Stimulated activated CD8-positive, alpha-beta memory T cell treated with anti-CD3 and anti-CD28 coated beads, Interleukin-12 subunit alpha, Interleukin-12 subunit beta, amount 100 ng/mL, for 4 hours (primary cell): ENCODE results near the gene ALK.

Experiments
- DNase-seq: peaks from one replicate; pipeline ENCODE4 v3.0.0-alpha.2; 2020; ENCODE audit warnings: low read depth

The ALK gene

DNA sequence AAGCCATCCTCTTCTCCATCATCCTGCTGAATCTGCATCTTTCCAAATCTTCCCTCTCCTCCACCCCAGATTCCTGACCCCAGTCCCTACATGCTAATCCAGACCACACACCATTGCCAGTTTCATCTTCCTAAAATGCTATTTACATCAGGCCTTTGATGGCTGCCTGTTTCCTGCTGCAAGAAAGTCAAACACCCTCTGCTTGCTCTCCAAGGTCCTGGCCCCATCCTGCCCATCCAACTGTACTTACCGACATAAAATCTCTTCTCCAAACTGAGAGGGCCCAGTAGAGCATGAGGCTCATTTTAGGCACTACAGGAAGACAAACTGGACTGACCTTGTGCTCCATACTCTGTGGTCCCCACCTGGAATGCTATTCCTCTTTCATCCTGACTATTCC, 19.0 kb downstream of the ALK start:
- DNase-seq: no peak

DNA sequence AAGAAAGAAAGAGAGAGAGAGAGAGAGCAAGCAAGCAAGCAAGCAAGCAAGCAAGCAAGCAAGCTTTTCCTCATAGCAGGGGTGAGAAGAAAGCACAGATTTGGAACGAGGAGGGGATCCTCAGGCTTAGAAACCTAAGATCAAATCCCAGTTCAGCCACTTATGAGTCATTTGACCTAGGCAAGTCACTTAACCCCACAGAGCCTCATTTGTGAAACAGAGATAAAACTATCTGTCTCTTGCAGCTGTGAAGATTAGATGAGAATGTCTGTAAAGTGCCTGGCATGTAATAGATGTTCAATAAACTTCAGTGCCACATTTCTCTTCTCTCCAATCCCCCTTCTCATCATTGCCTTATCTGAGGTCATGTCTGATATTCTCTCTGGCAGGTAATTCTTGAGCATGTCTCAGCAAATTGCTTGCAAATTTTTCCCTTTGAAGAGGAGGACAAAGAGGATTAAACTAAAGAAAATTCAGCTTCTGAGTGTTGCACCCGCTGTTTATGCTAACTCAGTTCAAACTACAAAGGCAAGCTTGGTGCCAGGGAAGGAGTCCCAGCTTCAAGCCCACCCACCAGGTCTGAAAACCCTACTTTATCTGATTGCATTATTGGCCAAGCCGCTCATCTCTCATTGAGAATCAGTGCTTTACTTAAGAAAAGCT, 20.3 kb downstream of the ALK start:
- DNase-seq: no peak

DNA sequence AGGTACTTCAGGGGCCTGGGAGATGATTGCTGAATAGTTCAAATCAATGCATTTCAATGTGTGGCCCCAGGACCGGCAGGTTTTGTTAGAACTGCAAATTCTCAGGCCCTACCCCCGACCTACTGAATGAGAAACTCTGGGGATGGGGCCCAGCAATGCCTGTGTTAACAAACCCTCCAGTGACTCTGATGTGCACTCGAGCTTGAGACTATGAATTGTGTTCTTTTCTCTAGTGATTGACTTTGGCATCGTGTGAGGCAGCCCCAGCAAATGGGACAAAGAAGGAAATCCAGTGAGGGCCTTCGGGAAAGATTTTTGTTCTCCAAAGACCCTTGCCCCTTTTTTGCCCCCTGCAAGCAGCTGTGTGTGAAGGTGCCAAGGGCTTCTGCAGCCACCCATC, 22.4 kb downstream of the ALK start:
- DNase-seq: no peak

DNA sequence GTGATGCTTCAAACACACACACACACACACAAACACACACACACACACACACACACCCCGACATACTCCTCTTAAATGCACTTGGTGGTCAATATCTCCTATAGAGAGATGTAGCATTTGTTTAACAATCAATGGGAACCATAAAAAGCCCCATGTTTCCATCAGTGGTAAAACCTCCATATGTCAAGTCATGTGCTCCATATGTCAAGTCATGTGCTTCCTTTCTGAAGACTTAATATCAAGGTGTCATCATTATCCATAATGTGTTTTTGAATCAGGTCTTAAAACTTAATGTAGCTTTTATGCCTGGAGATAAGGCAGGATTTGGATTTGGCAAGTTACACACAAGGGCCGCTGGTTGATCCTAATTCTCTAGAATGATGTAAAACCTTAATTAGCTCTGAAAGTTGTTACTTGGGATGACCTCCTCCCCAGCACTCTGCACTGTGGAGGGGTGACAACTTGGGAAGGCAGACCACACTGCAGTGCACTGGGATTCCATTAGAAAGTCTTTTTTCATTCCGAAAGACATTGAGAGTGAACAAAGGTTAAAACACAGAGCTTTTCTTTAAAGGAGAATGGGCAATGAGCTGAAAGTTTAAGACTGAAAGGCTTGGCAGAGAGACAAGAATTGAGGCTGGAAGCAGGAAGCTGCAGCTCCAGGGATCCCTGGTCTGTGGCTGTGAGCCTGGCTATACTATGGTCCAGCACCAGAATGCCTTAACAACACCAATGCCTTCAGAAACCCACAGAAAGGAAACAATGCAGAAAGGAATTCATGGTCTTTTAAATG, 26.4 kb downstream of the ALK start:
- DNase-seq: no peak

DNA sequence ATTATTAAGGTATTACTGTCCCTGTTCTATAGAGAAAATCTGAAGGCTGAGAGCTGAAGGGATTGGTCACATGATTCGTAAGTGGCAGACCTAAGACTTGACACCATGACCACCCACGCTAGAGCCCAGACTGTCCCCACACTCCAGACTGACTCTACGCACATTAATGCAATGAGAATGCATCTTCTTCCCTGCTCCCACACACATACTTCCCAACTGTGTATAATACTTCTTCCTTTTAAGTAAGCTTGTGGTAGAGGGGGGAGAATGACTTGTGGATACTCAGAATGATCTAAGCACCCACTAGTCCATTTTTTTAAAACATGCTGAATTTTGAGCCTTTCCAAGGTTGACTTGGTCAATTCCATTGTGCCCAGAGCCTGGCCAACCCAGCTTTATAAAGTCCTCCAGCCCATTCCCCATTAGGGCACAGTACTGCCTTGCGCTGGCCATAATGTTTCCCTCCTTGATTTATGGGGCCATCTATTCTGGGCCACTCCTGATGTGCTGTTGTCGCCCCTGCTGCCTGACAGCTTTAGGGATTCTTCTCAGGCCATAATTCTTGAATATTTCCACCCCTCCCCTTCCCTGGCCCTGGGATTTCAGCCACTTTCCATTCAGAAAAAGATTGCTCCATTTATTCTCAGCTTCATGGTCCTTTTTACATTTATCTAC, 28.7 kb downstream of the ALK start:
- DNase-seq: no peak

DNA sequence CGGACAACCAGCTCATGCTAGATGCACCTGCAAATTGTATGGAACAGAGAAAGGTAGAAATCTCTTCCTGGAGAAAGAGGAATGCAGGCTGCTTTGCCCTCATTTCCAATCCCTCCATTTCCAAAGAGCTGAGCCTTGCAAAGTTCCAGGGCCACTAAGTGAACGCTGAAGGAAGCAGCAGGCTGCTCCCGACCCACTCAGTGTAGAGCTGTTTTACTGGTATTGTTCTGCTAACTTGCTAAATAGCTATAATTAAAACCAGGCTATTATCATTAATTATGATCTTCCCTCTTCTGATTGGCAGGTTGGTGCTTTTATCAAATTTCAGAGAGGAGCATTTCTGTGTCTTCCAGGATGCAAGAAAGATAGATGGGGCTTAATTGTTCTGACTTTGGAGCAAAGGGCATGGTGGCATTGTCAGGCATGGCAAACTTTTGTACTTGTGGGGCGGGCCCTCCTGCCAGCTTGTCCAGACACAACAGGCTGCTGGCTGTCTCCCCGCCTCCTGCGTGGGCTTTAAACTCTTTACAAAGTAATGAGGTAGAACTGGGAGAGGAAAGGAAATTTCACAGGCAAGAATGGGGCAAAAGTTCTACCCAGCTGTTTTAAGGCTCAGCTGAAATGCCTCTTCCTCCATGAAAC, 40.2 kb downstream of the ALK start:
- DNase-seq: no peak

DNA sequence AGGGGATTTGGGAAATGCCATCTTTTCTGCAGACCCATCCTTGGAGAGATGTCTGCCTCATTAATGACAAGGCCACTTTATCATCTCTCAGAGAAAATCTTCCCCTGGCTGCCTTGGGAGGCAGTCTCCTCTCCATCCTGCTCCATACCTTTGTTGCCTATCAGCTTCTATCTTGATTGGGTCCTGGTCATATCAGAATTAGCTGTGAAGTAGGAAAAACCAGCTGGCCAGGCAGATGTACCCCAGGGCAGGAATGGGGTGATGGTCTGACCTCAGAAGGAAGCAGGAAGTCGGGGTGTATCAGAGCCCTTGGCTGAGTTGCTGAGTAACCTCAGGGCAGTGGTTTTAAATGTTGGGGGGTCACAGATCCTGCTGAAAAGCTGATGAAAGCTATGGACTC, 41.3 kb downstream of the ALK start:
- no peak for DNase-seq

DNA sequence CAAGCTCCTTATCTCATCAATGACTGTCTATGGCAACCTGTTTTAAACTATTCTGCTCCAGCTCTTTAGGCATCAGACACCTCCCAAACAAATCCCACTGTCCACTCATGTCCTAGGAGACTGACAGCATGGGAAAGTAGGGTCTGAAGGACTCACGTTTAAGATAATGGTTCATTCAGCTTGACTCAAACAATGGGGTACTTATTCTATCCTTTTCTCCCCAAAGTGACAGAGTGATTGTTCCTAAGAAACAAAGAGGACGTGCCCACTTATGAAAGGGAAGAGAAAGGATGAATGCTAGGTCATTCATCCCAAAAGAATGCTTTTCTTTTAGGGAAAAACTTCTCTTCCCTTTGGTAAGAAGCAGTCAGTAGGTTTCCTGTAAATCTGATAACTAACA, 41.9 kb downstream of the ALK start:
- no peak for DNase-seq

DNA sequence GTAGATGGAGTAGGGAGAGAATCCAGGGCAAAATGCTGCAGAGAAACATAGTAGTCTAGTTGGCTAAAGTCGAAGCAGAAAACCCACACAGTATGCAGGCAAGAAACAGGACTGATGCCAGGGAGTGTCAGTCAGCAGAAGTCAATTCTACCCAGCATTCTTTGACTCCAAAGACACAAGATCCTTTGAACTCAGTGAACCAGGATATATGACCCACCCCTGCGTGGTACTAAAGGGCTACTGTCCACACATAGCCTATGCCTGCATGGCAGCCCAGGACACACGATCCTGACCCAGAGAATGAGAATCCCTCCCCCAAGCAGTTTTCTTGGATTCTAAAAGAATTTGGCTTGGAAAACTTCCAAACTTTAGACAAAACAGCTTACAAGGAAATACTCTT, 42.5 kb downstream of the ALK start:
- DNase-seq: no peak

DNA sequence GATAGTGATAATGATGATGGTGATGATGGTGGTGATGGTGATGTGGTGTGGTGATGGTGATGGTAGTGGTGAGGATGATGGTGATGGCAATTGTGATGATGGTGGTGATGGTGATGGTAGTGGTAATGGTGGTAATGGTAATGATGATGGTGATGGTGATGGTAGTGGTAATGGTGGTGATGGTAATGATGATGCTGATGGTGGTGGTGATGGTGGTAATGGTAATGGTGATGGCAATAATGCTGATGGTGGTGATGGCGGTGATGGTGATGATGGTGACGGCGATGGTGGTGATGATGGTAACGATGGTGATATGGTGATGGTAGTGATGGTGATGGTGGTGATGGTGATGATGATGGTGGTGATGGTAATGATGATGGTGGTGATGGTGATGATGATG, 45.0 kb downstream of the ALK start:
- no peak for DNase-seq

DNA sequence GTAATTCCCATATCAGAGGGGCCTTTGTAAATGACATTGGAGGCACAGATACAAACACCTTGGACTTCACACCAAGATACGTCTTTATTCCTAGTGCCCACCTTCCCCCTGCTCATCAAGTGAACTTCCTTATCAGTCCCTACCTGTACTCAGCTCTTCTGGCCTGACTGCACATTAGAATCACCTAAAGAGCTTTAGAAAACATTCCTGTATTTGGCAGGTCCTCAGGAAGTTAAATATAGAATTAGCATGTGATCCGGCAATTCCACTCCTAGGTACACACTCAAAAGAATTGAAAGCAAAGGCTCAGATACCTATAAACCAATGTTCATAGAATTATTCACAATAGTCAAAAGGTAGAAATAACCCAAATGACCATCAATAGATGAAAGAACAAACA, 46.6 kb downstream of the ALK start:
- no peak for DNase-seq

DNA sequence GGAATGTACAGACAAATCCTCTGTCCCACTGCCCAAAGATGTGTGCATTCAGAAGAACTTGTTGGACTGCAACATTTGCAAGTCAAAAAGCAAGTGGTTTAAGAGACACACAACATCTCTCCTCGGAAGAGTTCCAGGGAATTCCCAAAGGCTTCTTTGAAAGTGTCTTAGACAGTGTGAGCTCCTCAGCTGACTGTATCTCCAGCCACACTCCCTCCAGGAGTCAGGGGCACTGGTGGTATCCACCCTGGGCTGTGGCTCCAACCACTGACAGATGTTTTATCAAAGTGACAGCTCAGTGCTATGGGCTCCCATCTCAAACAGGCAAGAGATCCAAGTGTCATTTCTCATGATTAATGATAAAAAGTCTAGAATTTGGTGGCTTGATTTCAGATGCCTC, 48.5 kb downstream of the ALK start:
- no peak for DNase-seq

DNA sequence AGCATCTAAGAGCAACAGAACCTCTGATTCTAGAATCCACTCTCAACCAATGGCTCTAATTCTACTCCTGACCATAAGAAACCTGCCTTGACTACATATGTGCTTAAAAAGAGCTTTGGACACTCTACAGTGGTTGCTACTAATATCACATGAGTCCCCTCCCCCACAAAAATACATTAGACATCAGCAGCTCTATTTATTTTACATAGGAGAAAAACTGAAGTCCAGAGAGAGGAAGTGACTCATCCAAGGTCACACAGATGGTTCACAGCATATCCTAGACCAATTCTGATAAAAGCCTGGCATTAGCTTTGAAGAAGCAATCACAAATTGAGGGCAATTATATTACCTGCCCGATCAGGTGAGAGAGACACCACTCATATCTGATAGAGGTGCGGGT, 49.8 kb downstream of the ALK start:
- DNase-seq: no peak

DNA sequence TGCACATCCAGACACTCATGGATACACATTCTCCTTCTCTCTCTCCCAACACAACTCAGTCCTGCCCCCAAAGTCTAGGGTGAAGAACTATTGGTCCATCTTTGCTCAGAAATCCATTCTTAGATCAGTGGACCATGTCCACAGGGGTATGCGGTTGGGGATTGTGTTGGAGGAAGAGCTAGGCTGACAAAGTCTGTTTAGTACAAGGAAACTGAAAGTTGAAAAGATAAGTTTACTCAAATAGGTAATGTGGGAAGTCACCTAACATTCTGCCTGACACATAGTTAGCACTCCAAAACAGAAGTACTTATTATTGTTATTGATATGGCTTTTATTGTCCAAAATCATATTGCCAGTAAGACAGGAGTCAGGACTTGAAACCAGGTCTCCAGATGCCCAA, 55.9 kb downstream of the ALK start:
- DNase-seq: no peak

DNA sequence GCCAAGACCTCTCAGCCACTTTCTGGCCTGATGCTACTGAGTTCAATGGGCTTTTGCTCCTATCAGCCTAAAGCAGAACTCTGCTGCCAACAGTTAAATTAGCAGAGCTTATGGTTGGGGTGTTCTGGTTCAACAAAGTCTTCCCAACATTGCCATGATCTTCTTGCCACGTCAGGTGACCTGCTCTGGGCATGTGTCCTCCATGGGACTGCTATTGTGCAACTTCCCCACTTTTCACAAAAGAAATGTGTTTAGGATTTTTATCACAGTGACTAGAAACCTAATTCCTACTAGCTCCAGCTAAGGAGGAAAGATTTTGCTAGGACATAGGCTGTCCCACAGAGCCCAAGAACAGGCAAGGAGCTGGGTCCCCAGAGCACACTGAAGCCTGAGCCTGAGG, 56.4 kb downstream of the ALK start:
- DNase-seq: no peak

DNA sequence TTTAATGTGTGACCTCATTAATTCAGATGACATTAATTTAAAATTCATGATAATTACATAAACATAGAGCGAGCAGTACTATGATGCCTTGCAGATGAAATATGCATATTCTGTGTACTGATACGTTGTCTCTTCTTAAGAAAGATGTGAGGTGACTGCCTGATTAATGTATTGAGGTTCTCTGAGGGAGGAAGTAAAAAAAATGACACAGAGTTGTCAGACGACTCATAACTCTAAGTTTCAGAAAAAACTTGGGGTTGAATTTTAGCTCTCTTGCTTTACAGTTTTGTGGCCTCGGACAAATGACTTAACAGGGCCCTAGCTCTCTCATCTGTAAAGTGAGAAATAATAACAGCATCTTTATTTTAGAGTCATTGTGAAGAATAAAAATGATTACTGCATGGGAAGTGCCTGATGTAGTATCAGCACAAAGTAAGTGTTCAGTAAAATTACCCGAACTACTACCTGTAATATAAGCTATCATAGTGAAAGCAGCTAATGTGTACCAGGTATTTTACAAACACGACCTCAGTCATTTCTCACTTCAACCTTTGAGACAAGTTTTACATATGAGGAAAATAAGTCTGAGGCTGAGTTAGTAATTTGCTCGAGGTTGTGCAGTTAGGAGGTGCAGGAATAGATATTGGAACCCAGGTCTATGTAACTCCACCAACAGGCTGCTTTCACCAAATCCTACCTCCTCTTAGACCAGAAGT, 65.3 kb downstream of the ALK start:
- no peak for DNase-seq

DNA sequence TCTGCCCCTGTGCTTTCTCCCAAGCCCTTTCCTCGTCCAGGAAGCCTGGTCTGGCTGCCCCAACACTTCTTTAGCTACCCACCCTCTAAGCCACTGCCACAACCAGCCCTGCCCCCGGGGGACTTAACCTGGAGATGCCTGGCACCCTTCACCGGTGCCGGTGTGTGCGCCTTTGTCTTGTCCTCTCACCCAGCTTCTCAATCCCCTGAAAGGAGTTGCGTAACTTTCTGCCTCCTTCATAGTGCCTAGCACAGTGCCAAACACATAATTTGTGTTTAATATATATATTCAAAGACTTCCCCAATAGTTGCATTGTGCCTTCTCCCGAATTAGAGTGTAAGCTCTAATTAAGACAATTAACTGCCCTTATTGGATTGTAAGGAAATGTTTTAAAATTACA, 70.6 kb downstream of the ALK start:
- no peak for DNase-seq

DNA sequence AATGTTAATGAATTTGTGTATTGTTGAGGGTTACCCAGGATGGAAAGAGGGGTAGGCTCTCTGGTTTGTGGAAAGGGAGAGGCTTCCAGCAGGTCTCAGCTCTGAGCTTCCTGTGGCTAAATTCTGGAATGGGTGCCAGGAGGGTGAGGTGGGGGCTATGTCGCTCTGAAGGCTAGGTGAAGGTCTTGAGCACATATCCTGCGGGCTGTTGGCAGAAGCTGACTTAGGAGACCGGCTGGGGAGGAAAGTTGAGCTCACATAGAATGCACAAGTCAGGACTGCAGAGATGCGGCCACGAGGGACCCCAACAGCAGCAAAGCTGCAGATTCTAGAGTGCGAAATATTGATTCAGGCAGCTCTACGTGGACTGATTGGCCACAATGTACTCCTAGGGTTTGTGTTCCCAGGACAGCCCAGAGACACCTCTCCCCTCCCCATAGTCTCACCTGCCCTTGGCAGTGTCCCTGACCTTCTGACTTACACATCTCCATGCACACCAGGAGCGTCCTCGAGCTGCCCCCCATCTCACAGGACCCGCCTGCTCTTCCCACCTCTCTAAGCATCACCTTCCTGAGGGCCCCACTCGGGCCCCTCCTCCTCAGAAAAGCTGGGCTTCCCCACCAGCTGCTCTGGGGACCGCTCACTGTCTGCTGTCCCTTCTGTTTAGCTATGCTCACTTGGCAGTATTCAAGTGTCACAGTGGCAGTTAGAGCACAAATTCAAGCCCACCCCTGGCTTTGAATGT, 72.6 kb downstream of the ALK start:
- DNase-seq: no peak

DNA sequence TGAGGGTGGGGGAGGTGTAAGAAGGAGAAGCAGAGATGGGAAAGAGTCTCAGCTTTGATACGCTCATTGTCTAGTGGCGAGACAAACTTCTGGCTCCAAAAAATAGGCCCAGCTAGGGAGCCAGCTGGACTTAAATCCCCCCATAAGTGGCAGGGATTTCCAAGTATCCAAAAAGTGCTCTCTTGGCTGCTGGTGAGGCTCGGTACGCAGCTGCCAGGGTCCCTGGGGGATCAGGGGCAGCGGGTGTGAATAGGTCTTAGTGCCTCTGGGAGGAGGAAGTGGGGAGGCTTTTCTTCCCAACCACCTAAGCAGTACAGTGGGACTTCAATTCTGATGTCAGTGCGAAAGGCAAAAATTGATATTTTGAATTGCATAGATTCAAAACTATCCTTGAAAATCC, 73.5 kb downstream of the ALK start:
- no peak for DNase-seq

DNA sequence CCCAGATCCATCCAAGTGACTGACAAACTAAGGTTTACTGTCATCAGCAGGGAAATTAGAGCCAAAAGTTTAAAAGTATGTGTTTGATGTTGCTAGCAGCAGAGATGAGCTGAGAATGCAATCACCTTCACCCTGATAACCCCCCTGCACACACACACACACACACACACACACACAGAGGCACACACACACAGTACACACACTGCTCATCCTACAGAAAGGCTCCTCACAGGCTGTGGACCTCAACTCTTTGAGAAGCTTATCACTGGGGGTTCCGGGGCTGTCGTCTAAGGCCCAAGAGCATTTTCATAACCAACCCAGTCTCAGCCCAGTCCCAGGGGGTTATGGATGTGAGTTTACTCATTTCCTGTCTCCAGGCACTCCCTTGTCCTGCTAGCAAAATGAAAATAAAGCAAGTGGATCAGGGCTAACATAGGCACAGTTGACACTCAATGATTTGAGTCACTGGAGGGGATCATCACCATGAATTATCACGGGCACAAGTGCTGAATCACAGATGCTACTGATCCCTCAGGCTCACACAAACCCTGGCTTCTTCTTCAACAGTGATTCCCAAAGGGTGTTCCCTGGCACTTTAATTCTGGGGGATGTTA, 76.6 kb downstream of the ALK start:
- no peak for DNase-seq

DNA sequence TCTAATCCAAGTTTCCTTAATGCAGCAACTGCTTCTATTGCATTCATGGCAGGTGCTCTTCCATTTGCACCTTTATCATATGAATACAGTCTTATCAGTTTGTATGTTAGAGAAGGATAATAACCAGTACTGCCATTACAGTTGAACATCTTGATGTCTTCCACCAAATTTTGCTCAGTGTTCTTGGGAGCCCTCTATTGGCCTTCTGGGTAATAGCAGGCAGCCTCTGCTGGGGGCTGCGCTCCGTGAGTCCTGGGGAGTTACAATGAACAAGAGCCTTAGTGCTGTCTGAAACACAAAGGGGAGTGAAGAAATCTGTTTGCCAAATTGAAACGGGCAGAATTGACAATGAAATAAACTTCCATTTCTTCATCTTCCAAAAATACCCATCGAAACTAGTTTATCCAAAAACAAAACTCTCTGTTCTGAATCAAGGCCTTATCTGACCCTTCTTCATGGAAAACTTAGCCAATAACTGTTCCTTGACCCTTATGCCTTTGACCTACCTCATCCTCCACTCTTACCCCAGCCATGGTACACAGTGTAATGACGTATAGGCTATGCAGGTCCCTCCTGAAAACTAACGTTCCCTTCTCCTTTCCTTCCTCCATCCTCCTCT, 79.9 kb downstream of the ALK start:
- DNase-seq: no peak
